ENCODE results near the gene EBF4.

DNA sequence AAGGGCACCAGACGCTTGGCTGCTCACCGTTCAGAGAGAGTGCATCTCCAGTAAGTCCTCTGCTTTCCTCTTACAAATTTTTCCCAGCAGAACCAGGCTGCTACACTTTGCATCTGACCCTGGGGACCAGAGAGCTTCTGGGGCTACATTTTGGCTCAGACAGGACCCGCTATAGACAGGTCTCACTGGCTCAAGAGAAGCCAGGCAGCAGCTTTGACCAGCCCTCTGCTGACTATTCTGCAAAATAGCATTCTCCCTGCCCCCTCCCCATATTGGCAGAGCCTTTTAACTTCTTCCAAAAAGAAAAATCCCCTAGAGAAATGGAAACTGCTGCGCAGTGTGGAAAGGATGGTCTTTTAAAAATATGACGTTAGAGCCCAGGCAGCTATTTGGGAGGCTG is 70.6 kb downstream of the EBF4 start:
- TF ChIP-seq, protein P1, sequence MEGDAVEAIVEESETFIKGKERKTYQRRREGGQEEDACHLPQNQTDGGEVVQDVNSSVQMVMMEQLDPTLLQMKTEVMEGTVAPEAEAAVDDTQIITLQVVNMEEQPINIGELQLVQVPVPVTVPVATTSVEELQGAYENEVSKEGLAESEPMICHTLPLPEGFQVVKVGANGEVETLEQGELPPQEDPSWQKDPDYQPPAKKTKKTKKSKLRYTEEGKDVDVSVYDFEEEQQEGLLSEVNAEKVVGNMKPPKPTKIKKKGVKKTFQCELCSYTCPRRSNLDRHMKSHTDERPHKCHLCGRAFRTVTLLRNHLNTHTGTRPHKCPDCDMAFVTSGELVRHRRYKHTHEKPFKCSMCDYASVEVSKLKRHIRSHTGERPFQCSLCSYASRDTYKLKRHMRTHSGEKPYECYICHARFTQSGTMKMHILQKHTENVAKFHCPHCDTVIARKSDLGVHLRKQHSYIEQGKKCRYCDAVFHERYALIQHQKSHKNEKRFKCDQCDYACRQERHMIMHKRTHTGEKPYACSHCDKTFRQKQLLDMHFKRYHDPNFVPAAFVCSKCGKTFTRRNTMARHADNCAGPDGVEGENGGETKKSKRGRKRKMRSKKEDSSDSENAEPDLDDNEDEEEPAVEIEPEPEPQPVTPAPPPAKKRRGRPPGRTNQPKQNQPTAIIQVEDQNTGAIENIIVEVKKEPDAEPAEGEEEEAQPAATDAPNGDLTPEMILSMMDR (IDR thresholded peaks at IDR 0.05; ENCODE audit: poor library complexity, severe bottlenecking): no peak
- TF ChIP-seq RAD21 (conservative IDR thresholded peaks at IDR 0.05): no peak
- no peak for TF ChIP-seq EP300 (conservative IDR thresholded peaks at IDR 0.05; ENCODE audit: poor library complexity, severe bottlenecking)
- no peak for TF ChIP-seq EZH2 (IDR thresholded peaks at IDR 0.05; ENCODE audit: borderline replicate concordance, insufficient read depth, low read length, poor library complexity, severe bottlenecking)
- TF ChIP-seq POLR2AphosphoS5 (IDR thresholded peaks at IDR 0.05): no peak
- no peak for TF ChIP-seq MXI1 (conservative IDR thresholded peaks at IDR 0.05; ENCODE audit: poor library complexity, severe bottlenecking)

Measured in neural cell (in vitro differentiated cells).